Fibroblast of lung (primary cell): ENCODE measurements around the gene AQP9. TPM values are rescaled to one million over a fixed set of nuclear protein-coding genes. Genes with fewer than 3 reads are reported as not detected.

Experiments
- DNase-seq, 2 donors: peaks; one replicate each; pipeline versions ENCODE4 v3.0.0 to v3.0.0-alpha.2; 2010; ENCODE audit warnings: low read depth in 2 of 2
- H2AFZ ChIP-seq: 2 replicates; pipeline ENCODE4 v1.5.1; 2012; ENCODE audit warnings: low read length, control low read depth, inconsistent platforms
- H3K27ac ChIP-seq: 2 replicates; pipeline ENCODE4 v1.5.1; 2011; ENCODE audit warnings: low read length, control low read depth; ENCODE audit not compliant: insufficient read depth
- H3K27me3 ChIP-seq: 2 replicates; pipeline ENCODE4 v1.5.1; 2011; ENCODE audit warnings: mild to moderate bottlenecking, low read length; ENCODE audit not compliant: control insufficient read depth, insufficient read depth
- H3K36me3 ChIP-seq: 2 replicates; pipeline ENCODE4 v1.5.1; 2011; ENCODE audit warnings: low read length; ENCODE audit not compliant: control insufficient read depth, insufficient read depth
- H3K4me1 ChIP-seq: 2 replicates; pipeline ENCODE4 v1.5.1; 2011; ENCODE audit warnings: low read length; ENCODE audit not compliant: control insufficient read depth, insufficient read depth; ENCODE audit errors: extremely low read depth
- H3K4me2 ChIP-seq: 2 replicates; pipeline ENCODE4 v1.5.1; 2011; ENCODE audit warnings: low read length, control low read depth; ENCODE audit not compliant: insufficient read depth; ENCODE audit errors: extremely low read depth
- H3K4me3 ChIP-seq, 4 experiments: fragments of 200-600 bp in 1 of 4; sonication (generic) in 1 of 4; replicated peaks in 1 of 4; 2 replicates each; pipeline ENCODE4 v1.5.1; 2011 to 2016; ENCODE audit warnings: low read length in 4 of 4, low read depth in 3 of 4, mild to moderate bottlenecking in 3 of 4, control low read depth in 2 of 4, inconsistent platforms in 1 of 4, mixed read lengths in 1 of 4; ENCODE audit not compliant: insufficient read depth in 1 of 4; ENCODE audit errors: control extremely low read depth in 1 of 4
- H3K79me2 ChIP-seq: 2 replicates; pipeline ENCODE4 v1.5.1; 2012; ENCODE audit warnings: mild to moderate bottlenecking, low read length, inconsistent platforms; ENCODE audit not compliant: control insufficient read depth, insufficient read depth
- H3K9ac ChIP-seq: 2 replicates; pipeline ENCODE4 v1.5.1; 2011; ENCODE audit warnings: mild to moderate bottlenecking, low read length, control low read depth; ENCODE audit not compliant: insufficient read depth
- H3K9me3 ChIP-seq: 2 replicates; pipeline ENCODE4 v1.5.1; 2012; ENCODE audit warnings: low read depth, low read length; ENCODE audit not compliant: control insufficient read depth, insufficient read depth
- H4K20me1 ChIP-seq: 2 replicates; pipeline ENCODE4 v1.5.1; 2011; ENCODE audit warnings: low read length; ENCODE audit not compliant: control insufficient read depth, insufficient read depth; ENCODE audit errors: extremely low read depth
- CTCF ChIP-seq, 2 donors: IDR thresholded peaks in 1 of 2; conservative IDR thresholded peaks in 1 of 2; 1 replicate in 1 of 2; 2 replicates in 1 of 2; pipeline ENCODE4 v1.5.1; 2011 to 2012; ENCODE audit warnings: low read length in 2 of 2, control low read depth in 1 of 2, inconsistent platforms in 1 of 2, low read depth in 1 of 2, mild to moderate bottlenecking in 1 of 2
- EZH2 ChIP-seq: IDR thresholded peaks from 2 replicates; pipeline ENCODE4 v1.5.1; 2012; ENCODE audit warnings: low read length, control low read depth, mild to moderate bottlenecking; ENCODE audit errors: missing control alignments
- polyA plus RNA-seq, 2 donors: library from polyadenylated mRNA; depleted of rRNA in 1 of 2; stranded (reverse) in 1 of 2; unstranded in 1 of 2; fragments of >200 nt; gene quantifications; 2 replicates each; pipeline ENCODE4 v1.2.1, GENCODE V29; 2011 to 2012; ENCODE audit warnings: missing spikeins in 1 of 2
- total RNA-seq: library from RNA; depleted of rRNA; stranded (reverse); fragments of >200 nt; gene quantifications from 2 replicates; pipeline ENCODE4 v1.2.1, GENCODE V29; 2014

The AQP9 gene
- total and polyA plus RNA-seq, 2 donors (not counting 1 experiment from before 2014, with no cell fraction given) = not detected

- H3K4me1 ChIP-seq = no peaks in the 10 kb centered on the region
- no peaks in the 10 kb centered on the region for H3K36me3 ChIP-seq
- H3K4me2 ChIP-seq = no peak overlapping the region
- H4K20me1 ChIP-seq = no peaks in the 10 kb centered on the region
- no peak for TF ChIP-seq CTCF (conservative IDR thresholded peaks at IDR 0.05 in 1 of 2, IDR thresholded peaks at IDR 0.05 in 1 of 2; ENCODE audit: low read depth in 1 of 2, low read length in 2 of 2)
- no peak for TF ChIP-seq EZH2
- H3K27ac ChIP-seq = no peak overlapping the region
- no peak overlapping the region for H2AFZ ChIP-seq
- H3K79me2 ChIP-seq = no peaks in the 10 kb centered on the region
- no peak overlapping the region for H3K9ac ChIP-seq
- no peaks in the 10 kb centered on the region for H3K27me3 ChIP-seq
- H3K9me3 ChIP-seq = no peaks in the 10 kb centered on the region
- no peak for DNase-seq
- H3K4me3 ChIP-seq = no peak overlapping the region
These were observed 13.6 kb upstream of the AQP9 start for GRCh38 chr15:58124585-58124984.

GRCh38 chr15:58125333-58125732 is 12.8 kb upstream of the AQP9 start:
- Histone ChIP-seq H3K4me3 (no peak overlapping the region), H3K79me2 (no peaks in the 10 kb centered on the region), H3K4me2 (no peak overlapping the region), H3K9ac (no peak overlapping the region), H4K20me1 (no peaks in the 10 kb centered on the region), H3K27ac (no peak overlapping the region), H3K9me3 (no peaks in the 10 kb centered on the region), H3K27me3 (no peaks in the 10 kb centered on the region), H3K36me3 (no peaks in the 10 kb centered on the region), H3K4me1 (no peaks in the 10 kb centered on the region), H2AFZ (no peak overlapping the region)
- no peak for DNase-seq
- TF ChIP-seq CTCF (conservative IDR thresholded peaks at IDR 0.05 in 1 of 2, IDR thresholded peaks at IDR 0.05 in 1 of 2; ENCODE audit: low read depth in 1 of 2, low read length in 2 of 2) (no peak), EZH2 (no peak)

GRCh38 chr15:58134886-58135285 is 3.3 kb upstream of the AQP9 start:
- Histone ChIP-seq H3K27me3 (no peaks in the 10 kb centered on the region), H3K27ac (no peak overlapping the region), H2AFZ (no peak overlapping the region), H3K4me2 (no peak overlapping the region), H3K36me3 (no peaks in the 10 kb centered on the region), H3K9ac (no peak overlapping the region), H4K20me1 (no peaks in the 10 kb centered on the region), H3K4me1 (no peaks in the 10 kb centered on the region), H3K4me3 (no peak overlapping the region), H3K9me3 (no peaks in the 10 kb centered on the region), H3K79me2 (no peaks in the 10 kb centered on the region)
- DNase-seq = no peak
- no peak for TF ChIP-seq CTCF (conservative IDR thresholded peaks at IDR 0.05 in 1 of 2, IDR thresholded peaks at IDR 0.05 in 1 of 2; ENCODE audit: low read depth in 1 of 2, low read length in 2 of 2)
- TF ChIP-seq EZH2 = no peak
